GM21717 (cell line): ENCODE measurements around the gene HSD17B7.
A peak's percentile ranks its signal among the peaks of the same experiment; 100 is the strongest.
"Not testable (repeated sequence)": the region's sequence is repeated elsewhere in the genome, so short reads cannot be mapped to it uniquely, and the experiment has no call there.

ENCODE experiments used
- ATAC-seq: cut with Tn5 transposase; IDR thresholded peaks from one replicate; pipeline ENCODE4 v1.9.1; 2021; ENCODE audit warnings: mild to moderate bottlenecking, moderate library complexity; ENCODE audit not compliant: unreplicated experiment

HSD17B7 gene, protein sequence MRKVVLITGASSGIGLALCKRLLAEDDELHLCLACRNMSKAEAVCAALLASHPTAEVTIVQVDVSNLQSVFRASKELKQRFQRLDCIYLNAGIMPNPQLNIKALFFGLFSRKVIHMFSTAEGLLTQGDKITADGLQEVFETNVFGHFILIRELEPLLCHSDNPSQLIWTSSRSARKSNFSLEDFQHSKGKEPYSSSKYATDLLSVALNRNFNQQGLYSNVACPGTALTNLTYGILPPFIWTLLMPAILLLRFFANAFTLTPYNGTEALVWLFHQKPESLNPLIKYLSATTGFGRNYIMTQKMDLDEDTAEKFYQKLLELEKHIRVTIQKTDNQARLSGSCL

DNA sequence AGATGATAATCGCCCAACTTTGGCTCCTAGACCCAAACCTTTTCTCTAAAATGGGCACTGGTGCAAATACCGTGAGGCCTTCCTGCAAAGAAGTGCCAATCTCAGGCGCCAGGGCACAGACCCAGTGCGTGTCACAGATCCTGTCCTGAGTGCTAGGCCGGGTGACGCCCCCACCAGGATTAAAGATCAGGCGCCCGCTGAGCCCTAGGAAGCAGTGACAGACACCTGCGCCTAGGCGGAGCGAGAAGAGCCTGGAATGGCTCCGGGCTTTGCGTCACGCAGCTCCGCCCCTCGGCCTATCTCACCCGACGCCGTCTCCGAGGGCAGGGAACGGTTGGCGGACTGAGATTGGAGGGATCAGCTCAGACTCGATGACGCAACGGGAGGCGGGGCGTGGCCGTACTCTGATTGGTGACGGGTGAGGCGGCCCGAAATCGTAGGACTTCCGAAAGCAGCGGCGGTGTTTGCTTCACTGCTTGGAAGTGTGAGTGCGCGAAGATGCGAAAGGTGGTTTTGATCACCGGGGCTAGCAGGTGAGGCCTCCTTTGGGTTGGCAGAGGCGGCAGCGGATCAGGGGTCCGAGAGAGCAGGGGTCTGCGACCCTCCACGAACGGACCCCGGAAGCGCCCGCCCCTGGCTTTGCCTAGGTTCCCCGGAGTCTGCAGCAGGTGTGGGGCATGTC, at the start of gene HSD17B7:
Gene HSD17B7, plus strand, starts transcription at position 400 of the 682 bp plus-strand sequence. Its CDS starts 99 bp downstream, at position 499.
- ATAC-seq: peak; percentile 100

DNA sequence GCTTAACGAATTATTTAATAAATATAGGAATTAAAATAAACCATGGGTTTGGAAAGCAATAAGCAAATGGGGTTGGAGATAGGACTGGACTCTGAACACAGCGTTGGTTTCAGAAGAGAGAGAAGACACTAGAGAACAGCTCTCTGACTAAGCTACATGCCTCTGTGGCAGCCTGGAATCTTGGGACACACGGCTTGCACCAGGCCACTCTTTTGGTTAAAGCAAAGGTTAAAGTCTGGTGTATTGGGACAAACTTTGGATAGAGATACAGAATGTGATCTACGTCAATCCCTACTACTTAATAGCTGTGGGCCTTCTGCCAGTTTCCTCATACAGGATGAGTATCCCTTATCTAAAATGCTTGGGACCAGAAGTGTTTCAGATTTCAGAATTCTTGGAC, 49.7 kb upstream of the HSD17B7 start:
- ATAC-seq: no peak

DNA sequence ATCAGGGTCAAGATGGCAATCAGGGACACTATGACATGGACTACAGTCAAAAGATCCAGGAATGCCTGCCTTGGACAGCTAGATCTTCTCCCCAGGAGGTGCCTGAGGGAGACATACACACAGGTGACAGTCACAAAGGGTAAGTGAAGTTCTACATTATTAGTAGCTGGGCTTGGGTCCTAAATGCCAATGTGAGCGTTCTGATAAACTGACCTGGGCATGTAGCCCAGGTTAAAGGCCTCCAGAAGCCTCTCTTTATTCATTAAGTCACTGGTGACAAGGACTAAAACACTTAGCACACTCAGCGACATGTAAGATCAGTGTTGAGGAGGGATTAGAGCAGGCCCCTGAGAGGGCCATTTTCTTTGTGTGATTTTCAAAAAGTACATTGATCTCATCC, 48.9 kb upstream of the HSD17B7 start:
- no peak for ATAC-seq

DNA sequence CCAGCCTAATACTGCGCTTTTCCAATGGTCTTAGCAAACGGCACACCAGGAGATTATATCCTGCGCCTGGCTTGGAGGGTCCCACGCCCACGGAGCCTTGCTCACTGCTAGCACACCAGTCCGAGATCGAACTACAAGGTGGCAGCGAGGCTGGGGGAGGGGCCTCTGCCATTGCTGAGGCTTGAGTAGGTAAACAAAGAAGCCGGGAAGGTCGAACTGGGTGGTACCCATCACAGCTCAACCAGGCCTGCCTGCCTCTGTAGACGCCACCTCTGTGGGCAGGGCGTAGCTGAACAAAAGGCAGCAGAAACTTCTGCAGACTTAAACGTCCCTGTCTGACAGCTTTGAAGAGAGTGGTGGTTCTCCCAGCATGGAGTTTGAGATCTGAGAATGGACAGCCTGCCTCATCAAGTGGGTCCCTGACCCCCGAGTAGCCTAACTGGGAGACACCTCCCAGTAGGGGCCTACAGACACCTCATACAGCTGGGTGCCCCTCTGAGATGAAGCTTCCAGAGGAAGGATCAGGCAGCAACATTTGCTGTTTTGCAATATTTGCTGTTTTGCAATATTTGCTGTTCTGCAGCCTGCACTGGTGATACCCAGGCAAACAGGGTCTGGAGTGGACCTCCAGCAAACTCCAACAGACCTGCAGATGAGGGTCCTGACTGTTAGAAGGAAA, 44.1 kb upstream of the HSD17B7 start:
- ATAC-seq: not testable (repeated sequence)

DNA sequence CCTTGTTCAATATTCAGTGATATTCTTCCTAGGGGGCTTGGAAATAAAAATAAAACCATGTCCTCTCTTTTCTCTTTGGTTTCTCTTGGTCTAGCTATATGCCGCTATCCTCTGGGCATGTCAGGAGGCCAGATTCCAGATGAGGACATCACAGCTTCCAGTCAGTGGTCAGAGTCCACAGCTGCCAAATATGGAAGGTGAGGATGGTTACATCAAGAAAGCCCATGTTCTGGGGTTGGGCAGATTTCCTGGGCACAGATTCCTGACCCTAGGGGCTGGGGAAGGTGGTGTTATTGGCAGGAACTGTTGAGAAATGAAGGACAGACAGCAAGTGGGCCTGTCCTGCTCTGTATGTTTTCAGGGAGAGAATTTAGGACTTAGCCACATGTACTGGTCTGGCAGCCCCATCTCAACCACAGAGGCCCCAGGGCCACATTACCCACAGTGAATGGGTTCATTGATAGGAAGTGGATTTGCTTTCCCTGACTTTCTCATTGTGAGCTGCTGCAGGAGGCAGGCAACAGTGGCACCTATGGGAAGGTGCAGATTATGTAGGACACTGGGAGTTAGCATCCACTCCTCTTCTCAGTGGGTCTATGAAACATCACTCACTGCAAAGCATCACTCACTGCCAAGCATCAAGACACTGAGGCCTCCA, 37.4 kb upstream of the HSD17B7 start:
- no peak for ATAC-seq

DNA sequence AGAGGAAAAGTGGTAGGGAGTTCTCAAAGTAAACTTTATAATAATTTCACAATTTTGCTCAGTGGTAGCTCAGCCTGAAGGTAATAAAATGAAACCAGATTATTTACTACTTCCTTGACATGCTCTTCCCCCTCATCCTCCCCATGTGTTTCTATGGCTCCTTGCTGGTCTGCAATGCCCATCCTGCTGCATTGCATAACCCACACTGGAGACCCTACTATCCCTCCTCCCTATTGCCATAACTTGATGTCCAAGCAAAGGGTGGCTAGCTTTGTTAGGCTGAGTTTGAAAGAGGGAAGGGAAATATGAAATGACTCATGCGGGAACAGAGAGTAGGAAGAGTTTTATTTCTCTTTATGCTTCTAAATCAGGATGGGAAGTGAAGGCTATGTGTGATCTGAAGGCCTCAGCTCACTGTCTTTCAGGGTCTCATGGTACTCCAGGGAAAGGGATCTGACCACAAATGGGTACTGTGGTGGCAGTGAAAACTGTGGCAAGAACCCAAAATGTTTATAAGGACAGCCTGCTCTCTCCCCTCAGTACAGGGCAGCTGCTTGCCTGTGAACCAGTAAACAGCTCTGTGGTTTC, 36.4 kb upstream of the HSD17B7 start:
- ATAC-seq: no peak

DNA sequence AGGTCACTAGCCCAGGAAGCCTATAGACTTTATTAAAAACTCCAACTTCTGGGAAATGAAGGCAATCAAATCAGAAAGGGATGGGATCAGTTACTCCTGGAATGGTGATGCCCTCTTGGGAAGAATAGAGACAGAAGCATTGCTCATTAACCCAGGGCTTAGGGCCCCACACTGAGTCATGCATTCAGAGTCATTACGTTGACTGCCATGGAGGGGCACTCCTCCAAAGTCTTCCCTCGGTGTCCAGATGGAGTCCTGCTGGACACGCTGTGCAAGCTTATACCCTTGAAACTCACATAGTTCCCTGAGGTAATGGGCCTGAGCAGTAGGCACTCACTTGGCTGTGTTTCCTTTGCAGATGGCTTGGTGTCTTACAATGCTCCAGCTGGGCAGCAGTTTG, 35.2 kb upstream of the HSD17B7 start:
- no peak for ATAC-seq

DNA sequence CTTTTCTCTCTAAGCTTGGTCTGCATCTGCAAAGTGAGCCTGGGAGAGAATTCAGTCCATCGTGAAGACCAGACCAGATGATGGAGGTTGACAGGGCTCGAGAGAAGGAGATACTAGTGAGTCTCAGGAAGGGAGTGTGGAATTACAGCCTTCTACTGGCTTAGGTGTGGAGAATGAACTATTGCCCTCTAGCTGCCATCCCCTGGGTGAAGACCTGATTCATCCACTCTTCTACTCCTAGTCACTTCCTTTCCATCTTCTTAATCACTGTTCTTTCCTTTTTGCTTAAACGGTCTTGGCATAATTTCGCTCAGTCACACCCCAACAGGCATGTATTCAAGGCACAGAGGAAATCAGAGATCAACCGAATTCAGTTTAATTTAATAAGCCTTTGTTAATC, 34.0 kb upstream of the HSD17B7 start:
- ATAC-seq: no peak

DNA sequence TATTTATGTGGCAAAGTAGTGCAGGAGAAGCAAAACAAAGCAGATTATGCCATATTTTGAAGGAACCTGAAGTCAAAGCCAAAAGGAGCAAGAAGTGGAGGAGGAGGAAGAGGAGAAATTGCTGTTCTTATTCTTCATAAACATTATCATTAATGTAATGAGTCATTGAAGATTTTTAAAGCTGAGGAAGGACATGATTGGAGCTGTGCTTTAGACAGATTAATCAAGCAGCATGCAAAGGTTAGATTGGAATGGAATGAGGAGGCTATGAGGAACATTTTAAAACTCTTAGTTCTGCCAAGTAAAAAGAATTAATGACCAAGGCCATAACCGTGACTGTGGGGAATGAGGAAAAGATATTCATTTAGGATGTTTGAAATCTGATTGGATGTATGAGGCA, 33.0 kb upstream of the HSD17B7 start:
- ATAC-seq: no peak

DNA sequence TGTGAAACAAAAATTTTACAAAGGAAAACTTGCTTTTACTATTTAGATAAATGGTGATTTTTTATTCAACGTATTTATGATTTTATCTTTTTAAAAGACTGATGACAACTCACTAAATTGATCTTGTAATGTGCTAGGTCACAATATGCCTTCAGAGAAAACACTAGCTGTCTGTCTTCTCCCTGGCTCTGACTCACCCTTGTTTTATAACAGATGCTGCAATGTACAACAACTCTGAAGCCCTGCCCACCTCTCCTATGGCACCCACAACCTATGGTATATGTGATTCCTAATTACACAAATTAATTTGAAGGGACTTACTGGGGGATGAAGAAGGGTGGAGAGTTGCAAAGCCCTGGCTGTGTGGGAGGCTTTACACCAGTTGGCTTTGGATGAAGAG, 24.7 kb upstream of the HSD17B7 start:
- ATAC-seq: no peak

DNA sequence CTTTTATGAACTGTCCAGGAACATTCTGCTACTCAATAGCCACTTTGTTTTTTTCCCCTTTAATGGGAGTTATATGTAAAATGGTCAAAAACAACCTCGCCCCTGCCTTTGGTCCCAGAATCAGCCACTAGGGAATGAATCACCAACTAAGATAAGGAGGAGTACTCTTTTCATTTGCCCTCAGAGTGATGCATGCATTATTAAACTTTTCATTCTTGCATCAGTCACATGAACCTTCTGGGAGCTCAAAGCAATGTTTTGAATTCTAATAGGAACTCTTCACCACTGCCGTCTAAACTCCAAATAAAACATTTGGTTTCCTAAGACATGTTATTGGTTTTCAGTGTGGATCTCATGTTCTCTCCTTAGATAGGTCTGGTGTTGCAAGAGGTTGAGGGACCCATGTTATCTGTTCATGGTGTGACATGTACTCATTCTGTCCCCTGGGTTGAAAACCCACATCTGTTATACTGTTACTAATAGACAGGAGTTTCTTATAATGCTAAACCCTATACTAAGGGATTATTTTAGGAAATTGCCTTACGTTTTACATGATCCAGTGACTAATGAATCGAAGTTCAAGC, 17.8 kb upstream of the HSD17B7 start:
- no peak for ATAC-seq

DNA sequence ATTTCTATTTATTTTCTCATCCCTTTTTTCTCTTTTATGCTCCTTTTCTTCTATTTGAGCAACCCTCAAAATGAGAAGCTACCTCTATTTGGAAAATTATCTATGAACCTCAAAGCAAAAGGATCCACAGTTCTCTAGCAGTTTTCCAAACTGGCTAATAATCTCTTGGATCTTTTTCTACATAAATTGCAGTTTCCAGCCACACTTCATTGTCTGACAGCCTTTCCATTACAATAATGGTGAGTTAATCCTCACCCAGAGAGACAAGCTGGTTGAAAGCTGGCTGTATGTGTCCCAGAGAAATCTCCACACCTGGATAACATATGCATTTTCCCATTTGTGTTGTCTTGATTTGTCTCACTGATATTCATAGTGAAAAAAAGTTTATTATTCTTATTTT, 16.5 kb upstream of the HSD17B7 start:
- ATAC-seq: no peak

DNA sequence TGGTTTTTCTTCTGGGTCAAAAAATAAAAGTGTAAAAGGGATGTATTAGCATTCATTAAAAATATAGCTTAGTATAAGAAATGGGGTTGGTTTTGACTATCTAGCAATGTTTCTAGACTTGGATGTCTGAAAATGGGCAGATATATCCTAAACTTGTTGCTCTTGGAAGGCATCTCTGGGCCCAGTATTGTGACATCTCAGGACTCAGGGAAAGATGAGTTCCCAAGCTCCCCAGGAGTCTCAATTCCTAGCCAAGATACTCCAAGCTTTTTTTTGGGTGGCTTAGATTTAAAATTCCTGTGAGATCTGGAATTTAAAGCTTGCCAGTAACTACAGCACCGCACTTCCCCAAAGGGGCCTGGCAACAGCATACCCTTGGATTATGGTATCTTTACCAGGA, 11.5 kb upstream of the HSD17B7 start:
- no peak for ATAC-seq

DNA sequence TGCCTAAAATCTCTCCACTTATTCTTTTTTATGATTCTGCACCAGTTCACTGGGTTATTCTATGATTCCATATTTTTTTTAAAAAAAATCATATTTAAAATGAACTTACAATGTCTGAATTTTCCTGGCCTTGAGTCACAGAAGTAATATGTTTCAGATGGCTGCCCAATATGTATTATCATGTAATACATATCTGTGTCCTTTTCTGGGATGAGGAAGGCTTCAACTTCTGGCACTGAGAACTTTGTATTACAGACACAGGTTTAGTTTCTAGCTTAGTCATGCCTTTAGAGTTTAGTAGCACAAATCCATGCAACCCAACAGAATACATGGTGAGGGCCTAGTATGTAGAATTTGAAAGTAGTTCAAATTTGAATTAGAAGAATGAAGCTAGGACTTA, 7.8 kb upstream of the HSD17B7 start:
- ATAC-seq: no peak

DNA sequence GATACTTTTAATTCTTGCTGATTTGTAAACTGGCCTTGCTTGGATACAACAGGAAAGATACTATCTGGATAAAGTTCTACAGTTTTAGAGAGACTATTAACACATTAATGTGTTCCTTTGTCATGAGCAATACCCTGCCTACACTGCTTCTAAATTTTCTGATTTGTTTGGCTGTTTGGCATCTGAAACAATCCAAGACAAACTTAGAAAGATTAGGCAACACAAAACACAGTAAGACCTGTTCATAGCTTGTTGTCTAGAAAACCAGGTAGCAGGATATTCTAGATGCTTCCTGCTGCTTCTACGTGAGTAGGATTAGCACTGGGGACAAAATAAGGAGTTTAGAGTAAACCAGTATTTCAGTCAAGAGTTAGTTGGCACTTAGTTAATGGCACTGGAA, 5.6 kb upstream of the HSD17B7 start:
- ATAC-seq: not testable (repeated sequence)

DNA sequence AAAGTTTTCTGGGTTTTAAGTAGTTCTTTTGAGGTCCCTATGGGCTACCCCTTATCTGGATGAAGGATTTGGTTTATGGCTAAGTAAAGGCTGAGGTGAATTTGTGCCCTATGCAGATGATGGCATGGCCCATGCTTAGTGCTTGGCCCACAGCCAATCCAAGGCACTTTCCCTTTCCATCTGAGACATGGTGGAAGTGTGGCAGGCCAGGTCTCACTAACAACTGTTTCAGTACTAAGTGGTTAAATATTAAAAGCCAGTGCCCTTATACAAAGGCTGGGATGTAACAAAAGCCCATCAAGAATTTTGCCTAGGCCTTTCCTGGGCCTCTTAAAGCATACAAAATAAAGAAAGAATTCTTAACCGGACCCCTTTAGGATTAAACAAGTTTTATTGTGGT, 1.7 kb upstream of the HSD17B7 start:
- not testable (repeated sequence) for ATAC-seq

DNA sequence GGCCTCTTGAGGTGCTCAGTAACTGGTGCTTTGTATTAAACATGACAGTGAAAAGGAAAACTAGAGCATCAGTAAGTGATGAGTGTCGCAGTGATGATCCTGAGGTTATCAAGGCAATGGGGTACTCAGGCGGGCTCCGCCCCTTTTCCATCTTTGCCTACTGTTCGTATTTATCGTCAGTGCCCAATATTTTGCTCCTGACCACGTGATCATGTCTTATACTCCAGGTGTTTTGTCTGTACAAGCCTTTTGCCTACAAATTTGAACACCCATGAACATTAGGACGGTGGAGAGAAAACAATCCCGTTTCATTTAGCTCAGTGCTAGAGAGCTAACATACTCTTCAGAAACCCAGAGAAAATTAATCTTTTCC, 469 bp downstream of the HSD17B7 start:
- ATAC-seq: not testable (repeated sequence)

DNA sequence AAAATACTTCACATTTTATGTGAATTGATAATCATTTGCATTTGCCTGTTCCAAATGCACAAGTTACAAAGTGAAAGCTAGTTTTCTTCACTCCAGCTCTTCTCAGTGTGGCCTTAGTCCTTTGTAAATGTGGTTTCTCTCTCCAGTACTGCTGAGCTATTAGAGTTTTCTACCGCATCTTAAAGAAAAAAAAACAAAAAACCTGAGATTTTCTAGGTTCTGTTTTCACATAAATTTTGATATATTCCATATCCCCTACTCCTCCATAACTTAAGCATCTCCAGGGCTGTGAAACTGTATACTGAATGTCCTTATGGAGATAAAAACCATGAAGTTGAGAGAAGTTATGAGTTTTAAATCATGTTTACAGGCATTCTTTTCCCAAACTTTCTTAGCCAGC, 3.8 kb downstream of the HSD17B7 start:
- not testable (repeated sequence) for ATAC-seq

DNA sequence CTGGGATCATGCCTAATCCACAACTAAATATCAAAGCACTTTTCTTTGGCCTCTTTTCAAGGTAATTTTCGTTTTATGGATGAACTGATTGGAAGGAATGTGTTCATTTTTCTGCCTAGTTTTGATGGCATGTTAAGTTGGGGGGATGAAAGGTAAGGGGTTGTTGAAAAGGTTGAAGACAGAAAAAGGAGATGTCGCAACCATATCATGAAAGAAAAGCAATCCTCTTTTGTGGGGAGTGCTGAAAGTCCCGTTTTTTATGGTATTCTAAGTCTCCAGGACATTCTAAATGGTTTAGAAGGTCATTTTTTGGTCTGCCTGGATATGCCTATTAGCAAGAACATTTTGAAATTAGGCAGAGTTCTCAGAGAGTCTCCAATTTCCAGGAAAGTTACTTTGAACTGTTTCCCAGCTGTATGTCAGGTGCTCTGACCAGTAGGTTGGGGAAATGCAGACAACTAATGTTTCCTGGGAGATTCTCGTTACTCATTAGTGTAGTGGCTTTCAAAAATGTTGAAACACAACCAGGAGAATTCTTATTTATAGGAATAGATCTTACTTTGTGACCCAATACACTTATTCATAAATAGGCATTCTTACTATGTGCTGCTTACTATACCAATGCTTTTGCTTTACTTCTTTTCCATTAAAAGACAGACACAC, 6.2 kb downstream of the HSD17B7 start:
- not testable (repeated sequence) for ATAC-seq
